Fibroblast of skin of left quadriceps (primary cell): ENCODE data around the gene MYO15B.

Source experiments
- DNase-seq, 2 experiments: peaks; one replicate each; pipeline ENCODE4 v3.0.0-alpha.2; 2013; ENCODE audit warnings: low read depth in 2 of 2

Gene MYO15B

DNA sequence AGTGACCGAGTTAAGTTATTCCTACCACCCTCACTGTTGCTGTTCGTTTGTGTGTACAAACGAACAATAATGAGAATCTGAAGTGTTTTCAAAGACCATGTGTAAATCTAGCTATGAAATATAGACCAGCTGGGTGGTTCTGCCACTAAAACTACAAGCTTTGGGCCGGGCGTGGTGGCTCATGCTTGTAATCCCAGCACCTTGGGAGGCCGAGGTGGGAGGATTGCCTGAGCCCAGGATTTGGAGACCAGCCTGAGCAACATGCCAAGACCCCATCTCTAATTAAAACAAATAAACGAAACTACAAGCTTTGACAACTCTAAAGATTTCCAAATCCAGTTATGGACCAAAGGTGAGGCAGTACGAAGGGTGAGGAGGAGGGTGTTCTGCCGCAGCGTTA is 78.4 kb downstream of the MYO15B start:
- DNase-seq, result no peak

DNA sequence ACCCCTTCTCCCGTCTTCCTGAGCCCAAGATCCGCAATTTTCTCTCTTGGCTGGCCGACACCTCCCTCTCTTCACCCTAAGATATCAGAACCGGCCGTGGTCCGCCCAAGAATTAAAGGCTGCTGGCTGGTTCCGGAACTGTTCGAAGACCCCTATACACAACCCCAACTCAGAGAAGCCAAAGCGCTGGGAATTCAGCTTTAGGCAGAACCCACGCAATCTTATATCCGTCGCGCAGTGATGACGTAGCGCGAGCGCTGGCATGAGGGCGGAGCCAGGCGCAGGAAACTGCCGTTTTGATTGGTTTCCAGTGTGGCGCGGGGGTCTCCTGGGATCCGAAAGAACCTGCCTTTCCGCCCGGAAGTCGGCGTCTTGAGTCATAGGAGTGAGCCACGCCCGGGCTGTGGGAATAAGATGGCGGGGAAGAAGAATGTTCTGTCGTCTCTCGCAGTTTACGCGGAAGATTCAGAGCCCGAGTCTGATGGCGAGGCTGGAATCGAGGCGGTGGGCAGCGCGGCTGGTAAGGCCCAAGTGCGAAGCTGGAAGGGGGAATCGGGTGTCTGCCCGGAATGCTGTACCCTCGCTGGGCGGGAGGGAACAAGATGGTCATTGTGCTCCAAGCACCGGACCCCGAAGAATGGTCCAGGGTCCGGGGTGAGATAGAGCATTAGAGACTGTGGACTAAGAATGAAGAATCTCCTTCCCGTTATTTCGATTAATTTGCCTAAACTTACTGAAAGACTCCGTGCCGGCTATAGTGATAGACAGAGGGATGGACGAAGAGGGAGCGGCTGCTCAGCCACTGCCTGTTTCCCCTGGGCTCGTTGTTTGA is 79.6 kb downstream of the MYO15B start, which contains the start of the genes RECQL5 and SAP30BP:
Gene RECQL5, minus strand, starts transcription at position 196 of the 832 bp plus-strand sequence. CDS start 597 bp downstream, outside the sequence.
Gene SAP30BP, plus strand, starts transcription at position 380 of the 832 bp plus-strand sequence. Its CDS starts 35 bp downstream, at position 415.
- peak; percentile 96 to 97 for DNase-seq

- DNase-seq, result no peak
Observed at GRCh38 chr17:75667825-75668224, 80.2 kb downstream of the MYO15B start.

DNA sequence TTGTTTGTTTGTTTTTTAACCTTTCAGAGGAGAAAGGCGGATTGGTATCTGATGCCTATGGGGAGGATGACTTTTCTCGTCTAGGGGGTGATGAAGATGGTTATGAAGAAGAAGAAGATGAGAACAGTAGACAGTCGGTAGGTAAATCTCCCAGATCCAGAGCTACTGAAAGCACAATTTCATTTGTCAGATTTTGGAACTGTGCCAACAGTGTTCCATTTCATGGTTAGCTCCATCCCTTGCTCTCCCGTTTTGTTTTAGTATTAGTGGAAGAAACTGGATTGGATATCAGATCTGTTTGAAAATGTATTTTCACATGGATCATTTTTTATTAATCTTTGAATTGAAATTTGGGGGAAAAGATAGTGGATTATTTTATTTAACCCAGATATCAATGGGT is 80.9 kb downstream of the MYO15B start:
- DNase-seq, result no peak

GRCh38 chr17:75670868-75671267 is 83.3 kb downstream of the MYO15B start:
- DNase-seq, result no peak

DNA sequence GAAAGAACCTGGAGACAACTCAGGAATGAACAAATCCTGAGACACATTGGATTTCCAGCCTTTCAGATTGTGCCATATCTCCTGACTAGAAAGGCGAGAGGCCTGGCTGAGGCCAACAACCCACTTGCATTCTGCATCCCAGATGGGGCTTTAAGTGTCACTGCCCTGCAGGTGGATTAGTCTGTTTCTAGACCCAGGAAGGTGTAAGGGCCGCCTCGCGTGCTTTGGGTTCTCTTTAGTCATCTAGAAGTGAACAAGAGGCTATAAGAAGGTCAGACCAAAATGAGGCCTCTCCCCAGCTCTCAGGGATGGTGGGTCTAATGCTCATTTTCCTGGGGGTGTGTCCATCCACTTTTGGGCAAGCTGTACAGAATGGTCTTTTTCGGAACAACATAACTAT is 84.4 kb downstream of the MYO15B start:
- DNase-seq, result no peak

GRCh38 chr17:75673487-75673886 is 85.9 kb downstream of the MYO15B start:
- no peak for DNase-seq
